GM20431 (cell line): Measurements from ENCODE around the gene RNF214.
"Not testable (repeated sequence)": the region's sequence is repeated elsewhere in the genome, so short reads cannot be mapped to it uniquely, and the experiment has no call there.

Experiments used
- in situ Hi-C: fragments of 300-500 bp; cut with MseI, MboI; formaldehyde crosslinking; loops from one replicate; pipeline ENCODE4 v1.15.0; 2020; ENCODE audit warnings: low sequenced_read_pairs; ENCODE audit not compliant: unreplicated experiment

Gene RNF214

GRCh38 chr11:117232092-117232878 is at the start of gene RNF214:
Gene RNF214 (plus strand): TSS chr11:117232671. CDS start chr11:117234273, 1,602 bp downstream.
- in situ Hi-C loops = no loop called here

GRCh38 chr11:117183178-117183577 is 49.3 kb upstream of the RNF214 start:
- in situ Hi-C loops = not testable (repeated sequence)

GRCh38 chr11:117183724-117184349 is 48.6 kb upstream of the RNF214 start:
- in situ Hi-C loops = no loop called here

- in situ Hi-C loops = no loop called here
These were observed 46.6 kb upstream of the RNF214 start for GRCh38 chr11:117185736-117186430.

- in situ Hi-C loops = no loop called here
These were observed 46.1 kb upstream of the RNF214 start for GRCh38 chr11:117186431-117186761.

GRCh38 chr11:117187007-117187406 is 45.5 kb upstream of the RNF214 start:
- in situ Hi-C loops = no loop called here

- in situ Hi-C loops = no loop called here
These were observed 45.1 kb upstream of the RNF214 start for GRCh38 chr11:117187428-117187798.

- in situ Hi-C loops = no loop called here
These were observed 44.5 kb upstream of the RNF214 start for GRCh38 chr11:117187799-117188481.

GRCh38 chr11:117188620-117189081 is 43.8 kb upstream of the RNF214 start:
- in situ Hi-C loops = no loop called here

GRCh38 chr11:117189191-117189940 is 43.1 kb upstream of the RNF214 start:
- in situ Hi-C loops = no loop called here

GRCh38 chr11:117189941-117190544 is 42.4 kb upstream of the RNF214 start:
- in situ Hi-C loops = no loop called here

GRCh38 chr11:117191680-117192400 is 40.6 kb upstream of the RNF214 start:
- in situ Hi-C loops = no loop called here

- in situ Hi-C loops = no loop called here
These were observed 40.0 kb upstream of the RNF214 start for GRCh38 chr11:117192401-117192875.

GRCh38 chr11:117193130-117194020 is 39.1 kb upstream of the RNF214 start:
- in situ Hi-C loops = no loop called here

GRCh38 chr11:117194267-117194666 is 38.2 kb upstream of the RNF214 start:
- in situ Hi-C loops = no loop called here

GRCh38 chr11:117195258-117195657 is 37.2 kb upstream of the RNF214 start:
- in situ Hi-C loops = no loop called here

GRCh38 chr11:117195761-117196160 is 36.7 kb upstream of the RNF214 start:
- in situ Hi-C loops = no loop called here

- in situ Hi-C loops = no loop called here
These were observed 35.5 kb upstream of the RNF214 start for GRCh38 chr11:117197006-117197405.
